8988T (cell line): ENCODE data around the gene NIPAL4.
A peak's percentile ranks its signal among the peaks of the same experiment; 100 is the strongest.
"Not testable (repeated sequence)": the region's sequence is repeated elsewhere in the genome, so short reads cannot be mapped to it uniquely, and the experiment has no call there.

Source experiments
- DNase-seq: peaks from one replicate; pipeline ENCODE4 v3.0.0; 2011

Gene NIPAL4

GRCh38 chr5:157463621-157464518 is 3.9 kb downstream of the NIPAL4 start:
- no peak for DNase-seq

GRCh38 chr5:157464519-157465171 is 4.6 kb downstream of the NIPAL4 start:
- no peak for DNase-seq

- DNase-seq, result no peak
These were observed 8.4 kb downstream of the NIPAL4 start for GRCh38 chr5:157468293-157468965.

- DNase-seq, result no peak
These were observed 9.1 kb downstream of the NIPAL4 start for GRCh38 chr5:157469073-157469472.

GRCh38 chr5:157469687-157470086 is 9.7 kb downstream of the NIPAL4 start:
- DNase-seq, result no peak

GRCh38 chr5:157470631-157471030 is 10.6 kb downstream of the NIPAL4 start:
- DNase-seq, result no peak

GRCh38 chr5:157471709-157472108 is 11.7 kb downstream of the NIPAL4 start:
- no peak for DNase-seq

GRCh38 chr5:157473383-157474320 is 13.6 kb downstream of the NIPAL4 start:
- no peak for DNase-seq

GRCh38 chr5:157475432-157475831 is 15.4 kb downstream of the NIPAL4 start:
- no peak for DNase-seq

- DNase-seq, result peak; percentile 59
These were observed 16.8 kb downstream of the NIPAL4 start for GRCh38 chr5:157476702-157477408.

GRCh38 chr5:157477814-157478494 is 17.9 kb downstream of the NIPAL4 start:
- no peak for DNase-seq

GRCh38 chr5:157478726-157479125 is 18.7 kb downstream of the NIPAL4 start:
- no peak for DNase-seq

- DNase-seq, result no peak
These were observed 19.2 kb downstream of the NIPAL4 start for GRCh38 chr5:157479166-157479565.

GRCh38 chr5:157479612-157480510 is 19.8 kb downstream of the NIPAL4 start:
- DNase-seq, result no peak

GRCh38 chr5:157481265-157481664 is 21.3 kb downstream of the NIPAL4 start:
- no peak for DNase-seq

- DNase-seq, result no peak
These were observed 21.7 kb downstream of the NIPAL4 start for GRCh38 chr5:157481666-157482065.

- not testable (repeated sequence) for DNase-seq
These were observed 22.7 kb downstream of the NIPAL4 start for GRCh38 chr5:157482702-157483101.

GRCh38 chr5:157484768-157485167 is 24.8 kb downstream of the NIPAL4 start:
- DNase-seq, result no peak

GRCh38 chr5:157485340-157485739 is 25.3 kb downstream of the NIPAL4 start:
- no peak for DNase-seq

- no peak for DNase-seq
These were observed 25.8 kb downstream of the NIPAL4 start for GRCh38 chr5:157485811-157486210.
